Measurements from ENCODE around the gene ZBP1. TPM values are rescaled to one million over a fixed set of nuclear protein-coding genes. Genes with fewer than 3 reads are reported as not detected.

Gene ZBP1
- total RNA-seq, 4 donors from 2014 or later = 0.78 to 3.6 TPM; not detected in 2

GRCh38 chr20:57593134-57593886, 26.9 kb downstream of the ZBP1 start:
- TF ChIP-seq CTCF (IDR thresholded peaks at IDR 0.05) (no peak), EP300 (IDR thresholded peaks at IDR 0.05) (no peak), POLR2A (IDR thresholded peaks at IDR 0.05) (no peak)
- no peaks in the 10 kb centered on the region for H3K27me3 ChIP-seq
- DNase-seq (ENCODE audit: low spot score in 2 of 2) = no peak
- 50 to 62% methylated on average over 17 of the region's 17 CpGs for WGBS, 2 donors
- no peaks in the 10 kb centered on the region for H3K9me3 ChIP-seq
- peaks cover 0 to 11% (median 6%) of the 10 kb centered on the region in 4 donors for H3K4me1 ChIP-seq
- H3K36me3 ChIP-seq = no peaks in the 10 kb centered on the region
- no peak overlapping the region for H3K4me3 ChIP-seq
- H3K27ac ChIP-seq = no peak overlapping the region

- Histone ChIP-seq H3K27ac (no peak overlapping the region), H3K9me3 (peaks cover 0 to 8% (median 0%) of the 10 kb centered on the region in 4 donors), H3K4me3 (no peak overlapping the region), H3K4me1 (peaks cover 0 to 11% (median 6%) of the 10 kb centered on the region in 4 donors), H3K27me3 (no peaks in the 10 kb centered on the region), H3K36me3 (no peaks in the 10 kb centered on the region)
- no peak for DNase-seq (ENCODE audit: low spot score in 2 of 2)
- WGBS, 2 donors = 86 to 89% methylated on average over 21 to 22 of the region's 22 CpGs
- TF ChIP-seq EP300 (IDR thresholded peaks at IDR 0.05) (no peak), POLR2A (IDR thresholded peaks at IDR 0.05) (no peak), CTCF (IDR thresholded peaks at IDR 0.05) (no peak)
These were observed 27.7 kb downstream of the ZBP1 start for GRCh38 chr20:57592263-57593092.

GRCh38 chr20:57591289-57592229, 28.7 kb downstream of the ZBP1 start:
- DNase-seq (ENCODE audit: low spot score in 2 of 2) = no peak
- H3K27me3 ChIP-seq = peaks cover 0 to 2% of the 10 kb centered on the region in 2 donors
- H3K27ac ChIP-seq = no peak overlapping the region
- H3K4me3 ChIP-seq = no peak overlapping the region
- TF ChIP-seq EP300 (IDR thresholded peaks at IDR 0.05) (no peak), CTCF (IDR thresholded peaks at IDR 0.05) (no peak), POLR2A (IDR thresholded peaks at IDR 0.05) (no peak)
- peaks cover 0 to 11% (median 0%) of the 10 kb centered on the region in 4 donors for H3K9me3 ChIP-seq
- H3K4me1 ChIP-seq = peaks cover 0 to 3% (median 0%) of the 10 kb centered on the region in 4 donors
- WGBS, 2 donors = 83 to 91% methylated on average over 15 of the region's 15 CpGs
- no peaks in the 10 kb centered on the region for H3K36me3 ChIP-seq

DNA sequence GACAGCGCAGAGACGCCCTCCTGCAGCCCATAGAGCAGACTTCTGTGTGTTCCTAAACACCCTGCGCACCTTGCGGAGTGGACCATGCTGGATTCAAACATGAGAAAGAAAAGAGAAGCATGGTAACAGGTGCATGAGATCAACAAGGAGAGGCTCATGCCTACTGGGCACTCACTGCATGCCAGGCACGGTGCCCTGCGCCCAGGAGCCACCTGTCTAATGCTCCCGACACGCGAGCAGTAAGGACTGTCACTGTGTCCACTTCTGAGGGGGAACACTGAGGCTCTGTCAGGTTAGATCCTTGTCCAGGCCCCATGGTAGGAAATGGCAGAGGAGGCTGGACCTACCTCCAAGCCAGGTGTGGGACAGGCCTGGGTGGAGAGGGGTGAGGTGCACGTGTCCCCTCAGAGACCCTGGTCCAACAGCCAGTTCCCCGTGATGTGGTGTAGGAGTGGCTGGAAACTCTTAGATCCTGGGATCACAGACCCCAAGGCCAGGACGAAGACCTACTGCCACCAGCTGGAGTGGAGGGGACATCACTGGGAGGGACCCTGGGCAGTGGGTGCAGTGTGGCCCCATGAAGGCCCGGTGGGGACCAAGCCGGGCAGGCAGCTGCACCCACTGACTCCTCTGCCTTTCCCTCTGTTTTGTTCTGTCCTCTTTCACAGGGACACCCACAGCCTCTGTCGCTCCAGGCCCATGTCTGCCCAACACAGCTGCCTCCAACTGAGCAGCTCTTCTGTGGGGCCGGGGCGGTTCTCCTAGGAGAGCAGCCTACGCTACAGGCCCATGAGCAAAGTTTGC, 29.5 kb downstream of the ZBP1 start:
- Histone ChIP-seq H3K4me3 (no peak overlapping the region), H3K4me1 (no peaks in the 10 kb centered on the region), H3K9me3 (peaks cover 0 to 11% (median 0%) of the 10 kb centered on the region in 4 donors), H3K36me3 (no peaks in the 10 kb centered on the region), H3K27ac (no peak overlapping the region), H3K27me3 (peaks cover 0 to 11% of the 10 kb centered on the region in 2 donors)
- no peak for TF ChIP-seq CTCF (IDR thresholded peaks at IDR 0.05)
- no peak for TF ChIP-seq POLR2A (IDR thresholded peaks at IDR 0.05)
- TF ChIP-seq EP300 (IDR thresholded peaks at IDR 0.05) = no peak
- no peak for DNase-seq (ENCODE audit: low spot score in 2 of 2)
- WGBS, 2 donors = 87 to 93% methylated on average over 15 to 16 of the region's 18 CpGs
